NCI-H1694 treated with DMSO at 0.1 percent for 48 hours (cell line): ENCODE results near the gene PRAC1.
"Not testable (repeated sequence)": the region's sequence is repeated elsewhere in the genome, so short reads cannot be mapped to it uniquely, and the experiment has no call there.

ENCODE experiments used
- DNase-seq: peaks from one replicate; lab custom pipeline; 2025; lab: John Stamatoyannopoulos, UW

PRAC1 gene

DNA sequence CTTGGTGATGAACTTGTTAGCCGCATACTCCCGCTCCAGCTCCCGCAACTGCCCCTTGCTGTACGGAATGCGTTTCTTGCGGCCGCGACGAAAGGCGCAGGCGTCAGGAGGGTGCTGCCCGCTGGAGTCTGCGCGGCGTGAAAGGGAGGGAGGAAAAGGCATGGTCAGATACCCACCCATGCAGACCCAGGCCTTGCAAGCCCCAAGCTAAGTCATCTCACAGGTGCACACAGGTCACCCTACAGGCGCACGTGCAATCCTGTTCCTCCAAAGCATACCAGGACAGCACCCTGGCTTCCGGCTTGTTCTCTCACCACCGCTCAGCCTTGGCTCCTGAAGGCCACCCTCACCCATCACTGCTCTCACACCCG lies 4.6 kb upstream of the PRAC1 start:
- no peak for DNase-seq

DNA sequence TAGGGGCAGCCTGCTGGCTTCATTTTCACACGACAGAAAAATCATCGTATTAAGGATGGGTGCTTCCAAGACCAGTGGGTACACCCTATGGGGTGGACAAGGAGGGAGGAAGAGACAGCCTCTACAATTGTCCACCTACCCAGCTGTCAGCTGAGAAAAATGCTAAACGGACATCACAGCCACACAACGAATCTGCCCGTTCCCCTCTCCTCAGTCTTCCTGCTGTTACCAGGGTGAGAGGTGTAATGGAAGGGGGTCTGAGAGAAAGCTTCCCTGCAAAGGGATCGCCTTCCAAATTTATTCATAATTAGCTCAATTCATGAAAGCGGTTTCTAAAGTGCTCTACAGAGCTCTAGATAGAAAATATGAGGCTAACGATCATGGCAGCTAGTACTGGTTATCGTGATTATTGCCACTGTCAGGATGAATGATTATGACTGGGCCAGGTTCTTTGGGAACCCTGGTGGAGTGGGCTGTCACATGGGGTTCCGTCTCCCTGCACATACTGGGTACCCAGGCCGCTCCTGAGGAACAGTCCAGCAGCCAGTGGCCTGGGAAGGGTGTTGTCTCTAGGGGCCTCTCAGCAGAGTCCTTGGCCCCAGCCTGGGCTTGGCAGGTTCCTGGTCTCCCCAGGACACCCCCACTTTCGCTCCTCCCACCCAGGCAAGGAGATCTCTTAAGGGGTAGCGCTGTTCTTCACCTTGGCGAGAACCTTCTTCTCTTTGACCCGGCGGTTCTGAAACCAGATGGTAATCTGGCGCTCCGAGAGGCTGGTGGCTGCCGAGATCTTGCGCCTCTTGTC lies 4.0 kb upstream of the PRAC1 start:
- DNase-seq: no peak

DNA sequence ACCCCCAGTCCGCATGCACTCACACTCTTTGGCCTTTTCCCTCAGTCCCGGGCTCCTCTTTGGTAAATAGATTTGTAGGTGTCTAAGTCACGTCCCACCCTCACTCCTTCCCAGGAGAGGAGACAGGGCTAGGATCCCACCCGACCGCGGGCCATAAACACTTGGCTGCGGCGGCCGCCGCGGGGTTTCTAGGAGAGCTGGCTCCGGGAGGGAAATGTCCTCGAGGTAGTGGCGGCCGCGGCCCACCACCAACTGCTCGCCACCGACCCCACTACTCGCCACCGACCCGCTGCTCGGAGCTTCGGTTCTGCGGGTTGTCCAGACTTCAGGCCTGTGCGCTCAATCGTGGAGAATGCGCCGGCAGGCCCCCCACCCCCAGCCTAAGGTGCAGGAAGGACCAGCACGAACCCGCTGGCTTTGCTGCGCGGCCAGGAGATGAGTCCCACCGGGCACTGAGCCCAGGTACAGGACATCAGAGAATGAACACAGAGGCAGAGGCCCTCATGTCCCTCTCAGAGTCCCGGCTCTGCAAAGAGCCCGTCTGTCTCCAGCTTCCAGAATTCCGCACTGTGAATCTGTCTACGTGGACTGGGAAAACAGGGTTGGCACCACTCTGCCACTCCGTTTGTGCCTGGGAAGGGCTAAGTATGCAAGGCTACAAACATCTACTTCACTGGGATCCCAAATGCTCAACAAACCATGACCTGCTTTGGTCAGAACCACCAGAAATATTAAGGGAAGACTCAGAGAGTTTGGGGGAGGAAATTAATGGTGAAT lies 3.2 kb upstream of the PRAC1 start:
- DNase-seq: no peak

DNA sequence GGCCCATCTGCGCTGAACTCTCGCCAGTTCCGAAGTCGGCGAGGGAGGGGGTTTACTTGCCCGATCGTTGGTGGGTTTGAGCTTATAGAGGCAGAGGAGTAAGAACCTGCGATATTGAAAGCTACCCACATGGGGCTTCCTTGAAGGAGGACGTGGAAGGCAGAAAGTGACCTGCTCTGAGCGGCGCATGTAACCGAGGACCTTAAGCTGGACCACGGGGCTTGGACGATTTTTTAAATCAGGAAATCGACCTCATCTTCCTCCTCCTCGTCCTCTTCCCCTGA lies 2.6 kb upstream of the PRAC1 start:
- DNase-seq: no peak

DNA sequence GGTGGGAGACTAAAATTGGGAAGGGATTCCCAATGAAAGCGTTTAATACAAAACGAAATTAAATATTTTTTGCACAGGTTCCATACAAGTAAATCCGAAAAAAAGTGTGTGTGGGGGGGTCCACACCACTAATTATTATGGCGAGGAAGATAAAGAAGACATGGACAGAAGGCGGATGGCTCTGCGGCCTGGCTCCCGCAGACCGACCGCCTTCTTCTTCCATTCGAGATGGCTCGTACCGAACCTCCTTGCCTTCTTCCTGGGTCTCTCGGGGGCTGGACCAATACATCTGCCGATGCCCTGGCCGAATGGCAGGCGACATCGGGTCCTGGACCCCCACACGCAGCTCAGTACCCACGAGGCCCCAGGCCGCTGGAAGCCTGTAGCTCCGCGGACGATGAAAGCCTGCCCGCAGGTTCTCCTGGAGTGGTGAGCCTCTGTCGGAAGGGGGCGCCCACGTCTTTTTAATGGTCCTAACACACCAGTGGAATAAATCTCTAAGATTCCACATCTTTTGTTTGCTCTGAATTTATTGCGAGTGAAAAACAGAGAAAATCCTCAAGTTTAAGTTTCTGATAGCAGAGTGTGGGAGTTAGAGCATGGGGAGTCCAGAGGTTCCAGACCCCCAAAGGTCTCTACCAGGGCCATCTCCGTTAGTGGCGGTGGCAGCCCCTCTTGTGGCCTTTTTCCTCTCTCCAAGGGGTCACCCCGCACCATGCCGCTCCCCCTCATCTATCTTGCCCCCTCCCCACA lies 2.1 kb upstream of the PRAC1 start:
- peak; percentile 51 for DNase-seq

DNA sequence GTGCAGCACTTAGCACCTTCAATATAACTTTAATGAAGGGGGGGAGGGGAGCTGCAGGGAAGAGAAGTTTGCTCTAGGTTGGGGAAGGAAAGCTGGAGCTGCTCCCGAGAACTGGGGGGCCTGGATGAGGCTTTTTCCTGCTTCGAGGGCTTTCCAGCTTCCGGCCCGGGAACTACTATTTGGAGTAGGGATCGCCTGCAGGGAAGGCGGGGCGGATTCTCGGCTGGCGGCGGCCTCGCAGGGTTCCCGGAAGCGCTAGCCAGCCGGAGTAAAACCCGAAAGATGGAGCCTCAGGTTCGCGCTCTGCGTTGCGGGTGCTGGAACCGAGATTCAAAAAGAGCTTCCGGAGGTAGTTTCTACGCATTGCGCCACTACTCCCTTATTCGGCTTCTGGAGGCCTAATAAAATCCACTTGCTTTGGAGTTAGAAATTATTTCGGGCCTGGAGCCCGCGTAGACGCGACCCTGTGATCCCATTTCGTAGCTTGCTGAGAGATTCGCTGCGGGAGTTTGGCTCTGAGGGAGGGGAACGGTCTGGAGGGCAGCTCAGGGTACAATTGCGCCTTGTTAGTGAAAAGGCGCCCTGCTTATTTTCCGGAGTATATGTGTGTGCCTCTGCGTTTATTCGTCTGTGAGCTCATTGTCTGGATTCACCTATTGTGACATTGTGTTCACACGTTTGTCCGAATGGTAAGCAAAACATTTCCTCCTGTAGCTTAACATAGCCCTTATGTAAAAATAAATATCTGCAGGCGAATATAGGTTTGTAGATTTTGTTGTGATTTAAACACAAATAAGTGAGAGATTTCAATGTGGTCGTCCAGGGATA lies 1.3 kb upstream of the PRAC1 start:
- DNase-seq: no peak

DNA sequence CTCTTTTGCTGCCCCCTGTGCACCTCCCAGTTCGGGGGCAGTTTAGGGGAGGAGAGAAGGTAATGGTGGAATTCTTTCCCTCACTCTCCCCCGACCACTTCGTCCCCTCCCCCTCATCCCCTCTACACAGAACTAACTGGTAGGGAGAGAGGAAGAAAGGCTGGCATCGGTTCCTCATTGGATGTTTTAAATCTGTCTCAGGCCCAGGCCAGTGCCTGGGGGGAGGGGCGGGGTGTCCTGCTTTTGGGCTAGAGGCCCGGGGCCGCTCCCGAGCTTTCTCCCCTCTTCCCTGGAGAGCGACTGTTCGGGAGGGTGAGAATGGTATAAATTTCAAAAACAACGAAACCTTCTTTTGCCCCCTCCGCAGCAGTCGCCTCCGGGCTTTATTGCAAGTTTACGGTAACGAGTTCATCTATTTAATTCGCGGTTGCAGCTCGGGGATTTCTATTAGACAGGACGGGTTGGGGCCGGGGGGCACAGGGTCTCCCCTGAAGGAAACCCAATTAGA lies 651 bp upstream of the PRAC1 start, which contains the start of gene PRAC2:
Gene PRAC2 (plus strand): TSS at position 271 of the 508 bp plus-strand sequence. CDS start 1,226 bp downstream, outside the sequence.
- no peak for DNase-seq

DNA sequence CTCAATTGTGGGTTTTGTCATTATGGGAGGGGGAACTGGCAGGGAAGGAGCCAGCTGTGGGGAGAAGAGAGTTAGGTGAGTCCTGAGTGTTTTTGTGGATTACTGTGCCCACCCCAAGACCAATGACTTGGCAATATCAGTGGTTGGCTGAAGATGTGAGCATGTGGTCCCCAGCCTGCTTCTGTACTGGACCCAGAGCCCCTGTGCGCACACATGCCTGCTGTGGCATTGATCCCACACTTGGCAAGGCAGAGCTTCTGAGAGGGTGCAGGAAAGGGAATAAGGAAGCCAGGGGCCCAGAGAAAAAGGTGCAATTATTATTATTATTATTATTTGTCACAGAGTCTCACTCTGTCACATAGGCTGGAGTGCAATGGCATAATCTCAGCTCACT lies 1.3 kb downstream of the PRAC1 start:
- no peak for DNase-seq

DNA sequence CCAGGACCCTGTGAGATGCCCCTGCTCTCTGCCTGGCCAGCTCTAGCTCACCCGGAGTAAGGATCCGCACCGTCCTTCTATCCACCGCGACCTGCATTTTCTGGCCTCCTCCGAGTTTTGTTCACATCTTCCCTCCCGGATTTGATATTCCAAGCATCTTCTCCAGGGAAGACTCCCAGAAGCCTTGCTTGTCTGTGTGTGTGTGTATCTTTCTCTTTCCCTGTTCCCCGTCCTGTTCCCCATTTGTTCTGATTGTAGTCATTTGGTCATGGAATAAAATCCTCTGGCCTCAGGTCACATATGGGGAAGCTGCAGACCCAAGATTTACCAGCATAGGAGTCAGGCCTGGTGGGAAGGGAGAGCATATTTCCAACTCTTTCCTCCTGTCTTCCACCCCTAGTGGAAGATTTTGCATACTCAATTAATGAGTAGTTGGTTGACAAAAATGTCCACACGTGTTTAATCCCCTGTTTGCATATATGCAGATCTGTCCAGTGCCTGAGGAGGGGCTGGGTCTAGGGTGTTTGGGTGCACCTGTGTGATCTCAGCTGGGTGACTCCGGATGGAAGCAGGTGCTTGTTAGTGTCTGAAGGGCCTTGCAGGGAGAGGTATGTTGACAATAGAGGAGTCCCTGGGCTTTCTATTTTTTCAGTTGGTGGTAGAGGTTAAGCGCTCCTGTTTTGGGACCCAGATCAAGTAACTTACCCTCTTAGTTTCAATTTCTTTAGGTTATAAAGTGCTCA lies 1.9 kb downstream of the PRAC1 start:
- DNase-seq: no peak

DNA sequence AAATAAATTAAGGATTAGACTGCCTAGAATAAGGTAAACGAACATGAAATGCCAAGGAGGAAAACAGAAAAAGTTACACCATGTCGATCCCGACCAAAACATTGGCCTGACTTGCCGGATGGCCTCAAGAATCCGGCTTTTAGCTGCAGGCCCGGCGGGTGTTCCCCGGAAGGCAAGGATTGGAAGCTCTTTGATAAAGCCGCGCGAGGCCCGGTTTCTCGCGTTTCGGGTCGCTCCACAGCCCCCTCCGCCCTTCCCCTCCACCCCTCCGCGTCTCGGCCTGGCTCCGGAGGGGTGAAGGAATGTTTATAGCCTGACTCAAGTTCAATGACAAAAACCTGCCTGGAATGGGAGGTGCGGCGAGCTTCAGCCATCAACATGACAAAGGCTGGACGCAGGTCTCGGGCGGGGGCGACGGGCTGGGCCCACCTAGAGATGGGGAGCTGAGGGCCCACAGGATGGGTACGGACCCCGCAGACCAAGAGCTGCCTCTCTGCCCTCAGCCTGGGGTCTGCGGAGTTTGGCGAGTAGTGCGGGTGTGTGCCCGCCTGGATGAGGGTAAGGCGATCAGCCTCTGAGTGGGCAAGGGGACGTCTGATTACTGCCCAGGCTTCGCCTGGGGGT lies 2.6 kb downstream of the PRAC1 start:
- DNase-seq: no peak

DNA sequence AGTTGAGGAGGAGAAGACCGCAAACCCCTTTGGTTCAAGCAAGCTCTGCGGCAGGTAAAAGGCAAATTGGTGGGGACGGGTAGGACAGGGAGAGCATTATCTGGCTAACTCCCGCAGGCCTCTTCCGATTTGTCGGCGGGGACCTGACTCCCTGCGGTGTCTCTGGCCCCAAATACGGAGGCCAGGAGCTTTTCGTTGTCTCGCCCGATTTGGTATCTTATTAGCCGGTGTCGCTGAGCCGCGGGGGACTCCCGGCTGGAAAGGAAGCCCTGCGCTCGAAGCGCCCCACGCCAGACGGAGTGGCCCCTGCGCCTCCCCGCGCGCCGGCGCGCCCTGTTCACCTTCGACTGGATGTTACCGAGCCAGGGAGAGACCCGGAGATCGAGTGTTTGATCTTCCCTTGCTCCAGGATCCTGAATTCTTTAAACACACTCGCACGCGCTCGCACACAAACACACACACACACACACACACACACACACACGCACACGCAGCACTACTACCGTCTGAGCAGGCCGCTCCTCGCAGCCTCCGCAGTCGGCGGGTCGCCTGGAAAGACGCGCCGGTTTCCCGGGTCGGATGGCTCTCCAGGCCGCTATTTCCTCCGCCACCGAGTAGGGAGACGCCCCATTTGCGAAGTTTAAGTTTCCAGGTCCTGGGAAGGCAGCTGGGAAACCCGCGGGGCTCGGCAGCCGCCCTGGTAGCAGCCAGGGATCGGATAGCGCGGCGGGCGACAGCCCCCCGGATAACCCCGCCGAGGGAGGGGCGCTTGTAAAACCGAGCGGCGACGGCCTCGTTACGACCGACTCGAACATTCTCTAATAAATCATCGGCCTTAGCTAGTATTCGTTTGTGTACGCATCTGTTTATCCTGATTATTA lies 3.3 kb downstream of the PRAC1 start:
- no peak for DNase-seq

DNA sequence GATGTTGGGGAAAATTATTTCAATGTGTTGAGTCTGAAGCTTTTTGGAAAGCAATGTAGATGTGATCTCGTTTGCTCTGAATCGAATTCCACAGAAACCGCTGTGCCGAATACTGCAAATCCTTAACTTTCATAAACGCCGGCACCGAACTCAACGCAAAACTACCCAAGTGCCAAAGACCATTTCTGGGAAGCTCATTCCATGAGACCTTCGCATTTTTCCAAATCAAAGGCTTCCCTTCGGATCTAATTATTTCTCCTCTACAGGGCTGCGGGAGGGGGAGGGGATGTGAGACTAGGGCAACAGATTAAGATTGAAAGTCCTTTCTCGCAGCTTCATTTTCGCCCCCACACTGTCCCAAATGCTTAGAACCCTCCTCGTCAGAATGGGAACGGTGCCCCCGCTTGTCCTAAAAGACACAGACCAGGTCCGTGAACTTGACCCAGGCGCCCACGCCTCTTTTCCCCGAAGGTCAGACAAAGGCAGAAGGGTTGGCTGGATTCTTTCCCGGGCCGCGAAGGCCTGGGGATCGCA lies 4.0 kb downstream of the PRAC1 start:
- no peak for DNase-seq

DNA sequence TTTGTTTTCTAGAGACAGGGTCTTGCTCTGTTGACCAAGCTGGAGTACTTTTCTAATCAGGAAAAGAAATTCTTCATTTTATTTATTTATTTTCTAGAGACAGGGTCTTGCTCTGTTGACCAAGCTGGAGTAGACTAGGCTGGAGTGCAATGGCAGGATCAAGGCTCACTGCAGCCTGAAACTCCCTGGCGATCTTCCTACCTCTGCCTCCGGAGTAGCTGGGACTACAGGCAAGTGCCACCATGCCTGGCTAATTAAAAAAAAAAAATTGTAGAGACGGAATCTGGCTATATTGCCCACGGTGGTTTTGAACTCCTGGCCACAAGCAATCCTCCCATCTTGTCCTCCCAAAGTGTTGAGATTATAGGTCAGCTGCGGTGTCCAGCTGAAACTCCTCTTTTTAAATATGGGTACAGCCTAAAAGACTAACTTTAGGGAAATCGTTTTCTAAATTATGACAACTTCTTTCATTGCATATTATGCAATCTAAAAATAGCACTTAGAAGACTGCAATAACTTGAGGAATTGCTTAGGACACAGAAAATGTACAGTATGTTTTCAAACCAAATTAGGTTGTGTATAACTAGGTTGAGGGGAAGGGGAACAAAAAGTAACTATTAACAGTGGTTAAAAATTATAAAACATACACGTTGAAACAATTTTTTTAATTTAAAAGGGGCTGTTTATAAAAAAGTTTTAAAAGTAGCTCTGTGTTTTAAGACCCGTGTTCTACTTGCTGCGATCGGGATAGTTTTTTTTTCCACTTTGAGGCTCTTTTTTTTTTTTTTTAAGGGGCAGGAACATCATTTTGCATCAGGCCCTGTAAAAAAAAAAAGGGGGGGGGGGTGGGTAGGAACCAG lies 4.7 kb downstream of the PRAC1 start:
- DNase-seq: no peak

DNA sequence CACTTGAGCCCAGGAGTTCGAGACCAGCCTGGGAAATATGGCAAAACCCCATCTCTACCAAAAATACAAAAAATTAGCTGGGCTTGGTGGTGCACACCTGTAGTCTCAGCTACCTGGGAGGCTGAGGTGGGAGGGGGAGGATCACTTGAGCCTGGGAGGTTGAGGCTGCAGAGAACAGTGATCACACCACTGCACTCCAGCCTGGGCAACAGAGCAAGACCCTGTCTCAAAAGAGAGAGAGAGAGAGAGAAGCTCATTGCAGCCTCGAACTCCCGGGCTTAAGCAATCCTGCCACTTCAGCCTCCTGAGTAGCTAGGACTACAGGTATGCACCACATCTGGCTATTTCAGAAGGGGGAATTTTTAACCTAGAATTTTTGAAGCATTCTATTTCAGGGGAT lies 5.8 kb downstream of the PRAC1 start:
- DNase-seq: not testable (repeated sequence)

DNA sequence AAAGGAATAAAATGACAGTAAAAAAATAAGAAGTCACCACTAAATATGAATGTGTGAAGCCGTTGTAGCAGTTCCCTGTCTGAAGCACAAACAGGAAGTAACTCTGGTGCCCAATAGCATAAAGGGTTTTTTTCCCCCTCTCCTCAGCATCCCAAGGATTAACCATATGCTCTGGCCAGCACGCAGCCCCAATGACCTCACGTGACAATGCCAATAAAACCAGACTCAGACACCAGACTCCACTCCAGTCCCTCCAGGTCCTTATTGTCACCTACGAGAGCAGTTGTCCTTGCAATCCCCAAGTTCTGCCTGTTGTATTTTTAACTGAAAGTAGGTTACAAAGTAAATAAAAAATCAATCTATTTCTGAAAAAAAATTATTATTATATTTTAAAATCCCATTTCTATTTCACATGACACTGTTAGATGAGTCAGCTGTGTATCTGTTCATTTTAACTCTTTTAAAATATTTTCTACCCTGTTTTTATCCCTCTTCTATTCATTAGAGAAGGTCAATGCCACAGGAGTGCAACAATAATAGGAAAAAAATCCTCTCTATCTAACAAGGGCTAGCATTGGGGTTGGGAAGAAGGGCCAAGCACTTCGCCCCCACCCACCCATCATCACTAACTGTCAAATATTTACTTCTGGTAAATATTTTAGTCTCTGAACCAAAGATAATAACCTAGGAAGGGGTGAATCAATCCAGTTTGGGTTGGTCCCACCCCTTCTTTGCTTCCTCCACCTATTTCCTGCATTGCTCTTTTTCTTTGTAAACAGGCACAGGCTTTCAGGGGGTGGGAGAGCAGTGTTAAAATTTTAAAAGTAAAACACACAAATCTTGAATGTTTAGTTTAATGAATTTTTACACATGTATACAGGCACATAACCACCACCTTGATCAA lies 6.6 kb downstream of the PRAC1 start:
- no peak for DNase-seq

DNA sequence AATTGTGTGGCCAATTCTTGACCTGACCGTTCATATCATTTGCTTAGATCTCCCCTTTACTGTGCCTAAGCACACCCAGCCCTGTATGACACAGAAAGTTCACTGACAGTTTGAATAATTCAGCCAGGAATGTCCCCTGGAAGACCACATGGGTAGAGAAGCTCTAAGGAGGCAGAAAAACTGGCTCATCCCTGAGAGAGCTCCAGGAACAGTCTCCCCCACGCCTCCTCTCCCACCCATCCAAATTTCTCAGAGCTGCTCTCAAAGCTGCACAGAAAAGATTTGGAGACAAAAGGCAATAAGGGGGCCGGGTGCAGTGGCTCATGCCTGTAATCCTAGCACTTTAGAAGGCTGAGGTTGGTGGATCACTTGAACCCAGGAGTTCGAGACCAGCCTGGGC lies 11.2 kb downstream of the PRAC1 start:
- DNase-seq: no peak
